22Rv1 (cell line): ENCODE data around the gene MAML3.

Experiments used
- H3K27ac ChIP-seq: fragments of 450-650 bp; 2 replicates; pipeline ENCODE4 v1.5.1; 2017
- ZFX ChIP-seq: fragments of 450-650 bp; IDR thresholded peaks from 2 replicates; pipeline ENCODE4 v1.6.1; 2017; ENCODE audit warnings: antibody characterized with exemption, borderline replicate concordance
- TF ChIP-seq, protein P1 (sequence below): fragments of 450-650 bp; IDR thresholded peaks from 2 replicates; pipeline ENCODE4 v1.5.1; 2017; ENCODE audit warnings: mild to moderate bottlenecking

The MAML3 gene

DNA sequence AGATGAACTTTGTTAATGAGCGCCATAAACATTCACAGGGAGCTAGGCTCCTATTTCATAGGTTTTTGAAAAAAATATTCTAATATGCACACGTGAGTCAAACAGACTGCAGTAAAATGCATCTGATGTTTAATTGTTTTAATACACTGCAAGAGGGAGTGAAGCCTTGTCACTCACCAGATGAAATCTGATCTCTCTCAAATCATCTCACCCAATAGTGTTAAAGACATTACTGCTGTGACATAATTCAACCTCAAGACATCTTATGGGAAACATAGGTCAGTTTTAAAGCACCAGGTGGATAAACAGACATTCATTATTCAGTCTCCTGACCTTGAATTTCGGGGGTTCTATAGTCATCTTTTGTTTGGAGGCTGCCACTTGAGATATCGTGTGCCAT lies 148.3 kb downstream of the MAML3 start:
- peak overlapping the region; percentile 24; the same call in 1 of the 2 replicates for H3K27ac ChIP-seq
- TF ChIP-seq ZFX, result no peak
- TF ChIP-seq, protein P1, sequence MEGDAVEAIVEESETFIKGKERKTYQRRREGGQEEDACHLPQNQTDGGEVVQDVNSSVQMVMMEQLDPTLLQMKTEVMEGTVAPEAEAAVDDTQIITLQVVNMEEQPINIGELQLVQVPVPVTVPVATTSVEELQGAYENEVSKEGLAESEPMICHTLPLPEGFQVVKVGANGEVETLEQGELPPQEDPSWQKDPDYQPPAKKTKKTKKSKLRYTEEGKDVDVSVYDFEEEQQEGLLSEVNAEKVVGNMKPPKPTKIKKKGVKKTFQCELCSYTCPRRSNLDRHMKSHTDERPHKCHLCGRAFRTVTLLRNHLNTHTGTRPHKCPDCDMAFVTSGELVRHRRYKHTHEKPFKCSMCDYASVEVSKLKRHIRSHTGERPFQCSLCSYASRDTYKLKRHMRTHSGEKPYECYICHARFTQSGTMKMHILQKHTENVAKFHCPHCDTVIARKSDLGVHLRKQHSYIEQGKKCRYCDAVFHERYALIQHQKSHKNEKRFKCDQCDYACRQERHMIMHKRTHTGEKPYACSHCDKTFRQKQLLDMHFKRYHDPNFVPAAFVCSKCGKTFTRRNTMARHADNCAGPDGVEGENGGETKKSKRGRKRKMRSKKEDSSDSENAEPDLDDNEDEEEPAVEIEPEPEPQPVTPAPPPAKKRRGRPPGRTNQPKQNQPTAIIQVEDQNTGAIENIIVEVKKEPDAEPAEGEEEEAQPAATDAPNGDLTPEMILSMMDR, result no peak

DNA sequence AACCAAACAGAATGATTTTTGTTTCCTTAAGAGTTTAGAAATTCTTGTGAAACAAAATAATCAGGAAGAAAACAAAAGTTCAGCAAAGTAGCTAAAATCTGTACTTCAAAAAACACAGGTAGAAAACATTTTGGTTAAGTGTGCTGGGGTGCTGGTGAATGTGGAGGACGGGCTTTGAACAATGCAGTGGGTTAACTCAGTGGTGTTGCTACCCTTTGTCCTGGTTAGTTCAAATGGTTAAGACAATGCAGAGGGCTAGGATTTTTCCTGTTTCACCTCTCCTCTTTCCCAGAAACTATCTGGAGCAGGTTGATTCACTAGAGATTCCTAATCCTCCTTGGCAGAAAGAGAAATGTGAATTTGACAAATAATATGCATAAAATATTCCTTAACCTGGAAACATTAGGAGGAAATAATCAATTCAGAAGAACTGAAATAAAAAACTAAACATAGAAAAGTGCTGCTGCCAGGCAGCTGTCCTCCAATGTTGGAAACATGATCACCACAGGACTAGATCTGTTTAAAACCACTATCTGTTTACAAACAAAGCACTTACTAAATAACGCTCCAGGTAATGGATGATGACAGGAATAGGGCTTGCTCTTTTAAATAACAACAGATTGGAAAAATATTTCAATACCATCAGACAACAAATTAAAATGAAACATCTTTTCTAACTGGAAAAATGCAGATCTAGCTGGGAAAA lies 148.9 kb downstream of the MAML3 start:
- H3K27ac ChIP-seq, result peak overlapping the region; percentile 24; the same call in 1 of the 2 replicates
- TF ChIP-seq, protein P1, result no peak
- TF ChIP-seq ZFX, result no peak

DNA sequence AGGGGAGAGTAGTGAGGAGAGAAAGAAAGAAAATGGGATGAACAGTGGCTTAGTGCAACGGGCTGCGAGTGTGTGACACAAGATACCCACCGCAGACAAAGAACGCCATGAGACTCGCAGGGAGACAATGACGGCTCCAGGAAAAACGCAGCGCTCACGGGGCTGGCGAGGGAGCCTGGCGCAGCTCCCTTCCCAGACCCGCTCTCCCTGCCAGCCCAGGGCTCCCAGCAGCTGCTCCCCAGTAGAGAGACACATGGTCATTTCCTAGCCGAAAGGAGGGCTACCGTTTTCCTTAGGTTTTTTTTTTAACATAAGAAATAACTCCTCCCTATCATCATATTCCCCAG lies 149.5 kb downstream of the MAML3 start:
- no peak overlapping the region for H3K27ac ChIP-seq
- TF ChIP-seq, protein P1, result no peak
- no peak for TF ChIP-seq ZFX

DNA sequence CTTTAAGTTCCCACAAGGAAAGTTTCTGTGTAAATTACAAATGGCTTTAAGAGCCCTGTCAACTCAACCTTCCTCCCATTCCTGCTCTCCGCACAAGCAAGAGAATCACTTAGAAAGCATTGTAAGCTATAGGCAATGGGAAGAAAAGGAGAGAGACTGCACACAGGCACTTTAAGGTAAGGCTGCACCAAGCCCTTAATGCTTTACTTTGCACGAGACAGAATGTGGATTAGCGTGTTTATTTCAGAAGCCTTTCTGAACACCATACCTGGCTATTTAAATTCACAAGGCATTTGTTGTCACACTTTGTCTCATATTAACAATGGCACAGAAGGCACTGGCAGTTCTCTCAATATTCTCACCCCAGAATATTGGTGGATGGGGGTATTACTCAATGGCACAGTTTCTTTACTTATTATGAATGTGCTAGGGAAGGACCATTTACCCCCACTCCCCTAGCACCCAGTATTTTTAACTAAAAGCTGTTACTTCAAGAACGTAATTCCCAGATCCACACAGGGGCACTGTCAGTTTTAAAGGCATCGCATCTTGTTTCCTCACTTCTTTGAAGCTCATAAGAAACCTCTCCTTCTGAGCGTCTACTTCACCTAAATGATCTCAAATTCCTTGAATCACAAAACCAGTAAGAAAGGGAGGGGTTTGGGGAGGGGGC lies 150.0 kb downstream of the MAML3 start:
- no peak for TF ChIP-seq ZFX
- TF ChIP-seq, protein P1, result no peak
- no peak overlapping the region for H3K27ac ChIP-seq

DNA sequence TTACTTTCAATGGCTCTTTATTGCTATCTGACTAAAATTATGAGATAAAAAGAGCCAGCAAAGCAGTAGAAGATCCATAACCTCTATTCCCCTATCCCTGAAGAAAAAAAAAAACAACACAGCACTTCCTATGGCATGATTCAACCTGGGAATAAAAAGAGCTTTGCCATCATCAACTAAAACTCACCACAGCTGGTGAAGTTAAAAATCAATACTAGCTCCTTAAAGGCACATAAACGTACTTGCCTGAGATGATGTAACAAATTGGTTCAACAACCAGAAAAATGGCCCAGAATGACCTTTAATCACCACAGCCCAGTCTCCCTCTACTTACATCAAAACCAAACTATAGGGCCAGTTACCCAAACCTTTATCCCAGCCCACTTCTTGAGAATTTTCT lies 153.8 kb downstream of the MAML3 start:
- TF ChIP-seq, protein P1, result no peak
- TF ChIP-seq ZFX, result no peak
- no peak overlapping the region for H3K27ac ChIP-seq

DNA sequence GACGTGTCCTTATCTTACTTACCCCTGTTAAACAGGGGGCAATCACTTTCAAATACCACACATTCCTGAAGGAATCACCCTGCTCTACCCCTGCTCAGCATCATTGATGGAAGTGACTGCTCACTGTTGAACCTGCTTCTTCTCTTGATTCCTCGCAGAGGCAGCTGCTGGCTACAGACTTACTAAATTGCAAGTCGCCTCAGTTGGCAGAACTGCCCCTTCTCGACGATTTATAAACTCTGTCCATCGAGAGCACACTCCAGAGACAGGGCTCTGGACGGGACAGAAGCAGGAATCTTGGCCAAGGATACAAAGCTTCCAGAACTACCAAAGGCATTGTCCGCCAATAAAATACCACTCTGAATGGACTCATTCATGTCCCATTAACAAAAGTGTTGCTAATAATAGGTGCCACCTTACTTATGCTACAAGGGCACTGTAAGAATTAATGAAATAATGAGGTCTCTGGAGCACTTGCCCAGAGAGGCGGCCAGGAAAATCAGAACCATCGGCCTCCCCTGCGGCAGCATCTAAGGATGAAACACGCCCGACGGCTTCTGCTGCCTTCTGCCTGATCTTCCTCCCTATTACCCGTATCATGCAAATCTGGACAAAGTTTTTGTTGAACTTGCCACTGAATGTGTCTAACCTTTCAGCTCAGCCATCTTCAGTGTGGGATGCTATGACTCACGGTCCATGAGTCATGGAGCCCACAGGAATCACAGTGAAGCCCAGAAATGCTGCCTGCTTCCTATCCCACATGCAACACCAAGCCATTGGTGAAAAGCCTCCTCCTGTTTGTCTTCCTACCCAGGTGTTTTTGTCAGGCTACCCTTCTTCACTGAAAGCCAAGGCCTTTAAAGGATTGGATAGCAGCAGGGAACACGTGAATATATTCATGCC lies 164.9 kb downstream of the MAML3 start:
- no peak overlapping the region for H3K27ac ChIP-seq
- TF ChIP-seq ZFX, result no peak
- TF ChIP-seq, protein P1, result no peak
